Measurements from ENCODE around the gene CNTNAP2.

GRCh38 chr7:146772601-146773000, 656.0 kb downstream of the CNTNAP2 start:
- no peak for TF ChIP-seq CTCF (IDR thresholded peaks at IDR 0.05)
- TF ChIP-seq POLR2AphosphoS5 (IDR thresholded peaks at IDR 0.05), result no peak
- no peak for TF ChIP-seq POLR2A (IDR thresholded peaks at IDR 0.05)

Data from stomach (tissue), 4 donors.